Gastrocnemius medialis (tissue), 4 donors: ENCODE data around the gene NSFL1C.

Experiments
- POLR2A ChIP-seq, 2 donors: fragments of 450-650 bp; IDR thresholded peaks; one replicate each; pipeline ENCODE4 v1.6.1; 2017; ENCODE audit warnings: antibody characterized with exemption in 2 of 2, mild to moderate bottlenecking in 2 of 2, moderate library complexity in 2 of 2
- TF ChIP-seq, protein P1 (sequence below), 5 experiments: fragments of 450-650 bp in 3 of 5; fragments of 200-600 bp in 2 of 5; sonication (generic) in 2 of 5; IDR thresholded peaks in 4 of 5; conservative IDR thresholded peaks in 1 of 5; 1 replicate in 4 of 5; 2 replicates in 1 of 5; pipeline ENCODE4 v1.5.1; 2016 to 2019; ENCODE audit warnings: antibody characterized with exemption in 5 of 5, mild to moderate bottlenecking in 3 of 5, moderate library complexity in 3 of 5

DNA sequence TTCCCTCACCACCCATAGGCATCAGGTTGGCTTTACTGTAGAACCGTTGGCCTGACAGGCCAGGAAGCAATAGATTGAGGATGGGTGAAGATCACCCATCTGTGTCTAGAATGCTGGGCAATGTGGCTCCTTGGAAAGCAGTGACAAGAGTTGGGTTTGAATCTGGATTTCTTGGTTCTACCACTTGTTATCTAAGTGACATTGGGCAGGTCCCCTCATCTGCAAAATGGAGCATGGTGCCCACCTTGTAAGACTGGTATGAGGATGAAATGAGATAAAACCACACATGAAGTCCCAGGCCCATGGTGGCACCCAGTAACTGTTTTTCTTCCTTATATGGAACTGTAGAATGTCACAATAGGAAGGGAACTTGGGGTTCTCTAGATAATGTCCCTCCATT lies 47.2 kb upstream of the NSFL1C start:
- TF ChIP-seq, protein P1, sequence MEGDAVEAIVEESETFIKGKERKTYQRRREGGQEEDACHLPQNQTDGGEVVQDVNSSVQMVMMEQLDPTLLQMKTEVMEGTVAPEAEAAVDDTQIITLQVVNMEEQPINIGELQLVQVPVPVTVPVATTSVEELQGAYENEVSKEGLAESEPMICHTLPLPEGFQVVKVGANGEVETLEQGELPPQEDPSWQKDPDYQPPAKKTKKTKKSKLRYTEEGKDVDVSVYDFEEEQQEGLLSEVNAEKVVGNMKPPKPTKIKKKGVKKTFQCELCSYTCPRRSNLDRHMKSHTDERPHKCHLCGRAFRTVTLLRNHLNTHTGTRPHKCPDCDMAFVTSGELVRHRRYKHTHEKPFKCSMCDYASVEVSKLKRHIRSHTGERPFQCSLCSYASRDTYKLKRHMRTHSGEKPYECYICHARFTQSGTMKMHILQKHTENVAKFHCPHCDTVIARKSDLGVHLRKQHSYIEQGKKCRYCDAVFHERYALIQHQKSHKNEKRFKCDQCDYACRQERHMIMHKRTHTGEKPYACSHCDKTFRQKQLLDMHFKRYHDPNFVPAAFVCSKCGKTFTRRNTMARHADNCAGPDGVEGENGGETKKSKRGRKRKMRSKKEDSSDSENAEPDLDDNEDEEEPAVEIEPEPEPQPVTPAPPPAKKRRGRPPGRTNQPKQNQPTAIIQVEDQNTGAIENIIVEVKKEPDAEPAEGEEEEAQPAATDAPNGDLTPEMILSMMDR (IDR thresholded peaks at IDR 0.05 in 4 of 5, conservative IDR thresholded peaks at IDR 0.05 in 1 of 5) = no peak
- TF ChIP-seq POLR2A (IDR thresholded peaks at IDR 0.05) = no peak
